Keratinocyte (primary cell): ENCODE data around the gene OR52W1. TPM values are rescaled to one million over a fixed set of nuclear protein-coding genes. Genes with fewer than 3 reads are reported as not detected.

Source experiments
- polyA plus RNA-seq, 5 experiments: library from polyadenylated mRNA; depleted of rRNA in 3 of 5; stranded (reverse) in 3 of 5; stranded (forward) in 1 of 5; unstranded in 1 of 5; fragments of >200 nt; gene quantifications; 1 replicate in 1 of 5; 2 replicates in 3 of 5; 3 replicates in 1 of 5; pipeline versions ENCODE4 v1.2.1 to v1.2.3, GENCODE V29; 2011 to 2012; ENCODE audit warnings: missing spikeins in 2 of 5, low read depth in 1 of 5, low replicate concordance in 1 of 5

Gene OR52W1
- polyA plus RNA-seq, 1 donor (not counting 4 experiments of a cell fraction or from before 2014, with no cell fraction given) = not detected

Other genes with a start within 250 kb of the OR52W1 start
- gene OR56A5, start 230.7 kb upstream of the OR52W1 start, polyA plus RNA-seq = not detected in 3 replicates
- gene OR52L1, start 212.2 kb upstream of the OR52W1 start, polyA plus RNA-seq = not detected in 3 replicates
- not detected in 3 replicates for gene OR56A4, start 192.3 kb upstream of the OR52W1 start, polyA plus RNA-seq
- not detected in 3 replicates for gene OR56A1, start 168.5 kb upstream of the OR52W1 start, polyA plus RNA-seq
- gene OR56B4, start 91.5 kb upstream of the OR52W1 start, polyA plus RNA-seq = not detected in 3 replicates
- not detected in 3 replicates for gene OR52B2, start 28.9 kb upstream of the OR52W1 start, polyA plus RNA-seq
- not detected in 3 replicates for gene C11orf42, start 6.3 kb downstream of the OR52W1 start, polyA plus RNA-seq
- 15.2 to 31.6 TPM (median 18.7 TPM) in 3 replicates for gene FHIP1B, start 35.4 kb downstream of the OR52W1 start, polyA plus RNA-seq
- 0.09 to 0.18 TPM in 2 of 3 replicates, not detected in the other for gene CNGA4, start 39.9 kb downstream of the OR52W1 start, polyA plus RNA-seq
- not detected in 3 replicates for gene CCKBR, start 60.6 kb downstream of the OR52W1 start, polyA plus RNA-seq
- gene CAVIN3, start 121.3 kb downstream of the OR52W1 start, polyA plus RNA-seq = 26.0 to 43.0 TPM (median 30.1 TPM) in 3 replicates
- gene SMPD1, start 191.2 kb downstream of the OR52W1 start, polyA plus RNA-seq = 7.3 to 12.6 TPM (median 8.0 TPM) in 3 replicates
- 3.7 to 7.4 TPM (median 5.0 TPM) in 3 replicates for gene APBB1, start 219.9 kb downstream of the OR52W1 start, polyA plus RNA-seq
- 0.35 to 1.5 TPM (median 0.76 TPM) in 3 replicates for gene HPX, start 241.8 kb downstream of the OR52W1 start, polyA plus RNA-seq